ENCODE results near the gene ULK1. TPM values are rescaled to one million over a fixed set of nuclear protein-coding genes. Genes with fewer than 3 reads are reported as not detected.

The ULK1 gene
- total RNA-seq, 1 donor from 2014 or later, result 14.7 TPM

GRCh38 chr12:131863711-131864396, 30.6 kb upstream of the ULK1 start:
- no peak overlapping the region for H3K4me3 ChIP-seq (ENCODE audit: low read depth, low read length)
- DNase-seq (ENCODE audit: low read depth), result no peak
- no peaks in the 10 kb centered on the region for H3K27me3 ChIP-seq (ENCODE audit: control insufficient read depth, insufficient read depth, low read length)
- TF ChIP-seq CTCF (IDR thresholded peaks at IDR 0.05; ENCODE audit: insufficient read depth, low read length, poor library complexity, severe bottlenecking), result no peak
- no peaks in the 10 kb centered on the region for H3K36me3 ChIP-seq (ENCODE audit: control insufficient read depth, insufficient read depth, low read length)

DNA sequence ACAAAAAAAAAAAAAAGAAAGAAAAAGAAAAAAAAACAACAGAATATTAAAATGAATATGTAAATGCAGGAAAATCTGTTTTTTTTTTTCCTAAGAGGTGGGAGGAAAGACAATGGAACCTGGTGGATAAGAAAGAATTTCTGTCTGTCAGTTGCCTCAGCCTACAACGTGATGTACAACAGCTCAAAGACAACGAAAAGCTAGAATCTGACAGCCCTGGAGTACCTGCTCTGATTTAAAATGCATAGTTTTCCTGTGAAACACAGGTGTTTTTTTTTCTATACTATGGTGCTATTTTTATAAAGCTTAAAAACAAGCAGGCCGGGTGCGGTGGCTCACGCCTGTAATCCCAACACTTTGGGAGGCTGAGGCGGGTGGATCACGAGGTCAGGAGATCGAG, 30.0 kb upstream of the ULK1 start:
- H3K36me3 ChIP-seq (ENCODE audit: control insufficient read depth, insufficient read depth, low read length), result no peaks in the 10 kb centered on the region
- H3K4me3 ChIP-seq (ENCODE audit: low read depth, low read length), result no peak overlapping the region
- no peak for TF ChIP-seq CTCF (IDR thresholded peaks at IDR 0.05; ENCODE audit: insufficient read depth, low read length, poor library complexity, severe bottlenecking)
- no peak for DNase-seq (ENCODE audit: low read depth)
- H3K27me3 ChIP-seq (ENCODE audit: control insufficient read depth, insufficient read depth, low read length), result no peaks in the 10 kb centered on the region

DNA sequence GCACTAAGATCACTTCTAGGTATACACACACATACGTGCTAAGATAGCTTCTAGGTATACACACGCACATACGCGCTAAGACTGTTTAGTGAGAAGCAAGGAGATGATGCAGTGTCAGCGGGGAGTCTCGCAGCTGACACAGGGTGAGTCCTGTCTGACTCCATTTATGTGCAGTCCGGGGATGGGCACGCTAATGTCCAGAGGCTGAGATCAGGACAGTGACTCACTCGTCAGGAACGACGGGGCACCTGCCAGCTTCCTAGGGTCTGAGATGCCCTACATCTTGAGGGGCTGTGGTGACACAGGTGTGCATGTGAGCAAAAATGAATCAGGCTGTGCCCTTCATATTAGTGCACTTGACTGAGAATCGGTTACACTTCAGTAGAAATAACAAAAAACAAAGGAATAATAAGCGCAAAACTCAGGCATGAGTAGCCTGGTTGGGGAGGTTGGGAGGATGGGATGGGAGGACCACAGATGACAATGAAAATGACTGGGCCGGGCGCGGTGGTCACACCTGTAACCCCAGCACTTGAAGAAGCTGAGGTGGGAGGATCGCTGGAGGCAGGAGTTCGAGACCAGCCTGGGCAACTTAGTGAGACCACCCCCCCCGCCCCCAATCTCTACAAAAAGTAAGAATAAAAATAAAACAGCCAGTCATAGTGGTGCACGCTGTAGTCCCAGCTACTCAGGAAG, 29.1 kb upstream of the ULK1 start:
- Histone ChIP-seq H3K27me3 (ENCODE audit: control insufficient read depth, insufficient read depth, low read length) (no peaks in the 10 kb centered on the region), H3K36me3 (ENCODE audit: control insufficient read depth, insufficient read depth, low read length) (no peaks in the 10 kb centered on the region), H3K4me3 (ENCODE audit: low read depth, low read length) (no peak overlapping the region)
- no peak for TF ChIP-seq CTCF (IDR thresholded peaks at IDR 0.05; ENCODE audit: insufficient read depth, low read length, poor library complexity, severe bottlenecking)
- peak; percentile 67 for DNase-seq (ENCODE audit: low read depth)

DNA sequence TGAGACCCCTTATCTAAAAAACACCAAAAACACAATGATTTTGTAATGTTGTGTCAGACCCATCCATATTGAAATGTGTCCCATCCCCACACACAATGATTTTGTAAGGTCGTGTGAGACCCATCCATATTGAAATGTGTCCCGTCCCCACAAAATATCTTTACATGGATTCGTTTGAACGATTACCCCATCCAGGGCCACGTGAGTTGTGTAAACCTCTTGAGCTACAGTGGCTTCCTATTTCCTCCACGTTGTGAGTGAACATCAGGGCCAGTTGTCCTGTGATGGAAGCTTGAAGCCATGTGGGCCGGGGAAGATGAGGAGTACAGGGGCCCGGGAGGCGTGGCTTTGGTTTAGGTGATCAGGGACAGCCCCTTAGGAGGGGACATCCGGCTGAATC, 27.0 kb upstream of the ULK1 start:
- no peak overlapping the region for H3K4me3 ChIP-seq (ENCODE audit: low read depth, low read length)
- no peaks in the 10 kb centered on the region for H3K36me3 ChIP-seq (ENCODE audit: control insufficient read depth, insufficient read depth, low read length)
- no peak for DNase-seq (ENCODE audit: low read depth)
- no peaks in the 10 kb centered on the region for H3K27me3 ChIP-seq (ENCODE audit: control insufficient read depth, insufficient read depth, low read length)
- no peak for TF ChIP-seq CTCF (IDR thresholded peaks at IDR 0.05; ENCODE audit: insufficient read depth, low read length, poor library complexity, severe bottlenecking)

GRCh38 chr12:131867891-131868675, 26.3 kb upstream of the ULK1 start:
- TF ChIP-seq CTCF (IDR thresholded peaks at IDR 0.05; ENCODE audit: insufficient read depth, low read length, poor library complexity, severe bottlenecking), result no peak
- H3K27me3 ChIP-seq (ENCODE audit: control insufficient read depth, insufficient read depth, low read length), result no peaks in the 10 kb centered on the region
- no peak for DNase-seq (ENCODE audit: low read depth)
- H3K36me3 ChIP-seq (ENCODE audit: control insufficient read depth, insufficient read depth, low read length), result no peaks in the 10 kb centered on the region
- no peak overlapping the region for H3K4me3 ChIP-seq (ENCODE audit: low read depth, low read length)

All from kidney epithelial cell (primary cell).